SK-N-SH (cell line): ENCODE measurements around the gene CDKN1A. TPM values are rescaled to one million over a fixed set of nuclear protein-coding genes. Genes with fewer than 3 reads are reported as not detected.

Experiments
- CTCF ChIA-PET: fragments of 300-600, 350-600 bp; formaldehyde crosslinking; extraction: SDS; loops from one replicate; lab custom pipeline; 2021; lab: Yijun Ruan, JAX
- POLR2A ChIA-PET: fragments of 350-600 bp; sonication (Branson Sonifier 250); formaldehyde crosslinking; extraction: SDS; loops from one replicate; lab custom pipeline; 2020; ENCODE audit warnings: antibody characterized with exemption, inconsistent platforms; lab: Yijun Ruan, JAX
- DNase-seq: peaks from one replicate; pipeline ENCODE4 v3.0.0; 2012
- H2AFZ ChIP-seq: fragments of 200-600 bp; sonication (generic); 2 replicates; pipeline ENCODE4 v1.8.1; 2016; ENCODE audit warnings: antibody characterized with exemption, mild to moderate bottlenecking, low read depth
- H3F3A ChIP-seq: fragments of 200-600 bp; sonication (generic); replicated peaks from 2 replicates; pipeline ENCODE3; 2016; ENCODE audit warnings: antibody characterized with exemption, mild to moderate bottlenecking; ENCODE audit not compliant: insufficient read depth
- H3K27ac ChIP-seq, 2 experiments: fragments of 200-500 bp in 1 of 2; fragments of 200-600 bp in 1 of 2; sonication (Bioruptor generic) in 1 of 2; sonication (generic), shearing (Covaris generic) in 1 of 2; 2 replicates each; pipeline versions ENCODE4 v1.5.1 to v1.6.1; 2014 to 2016; ENCODE audit warnings: low read depth in 2 of 2, inconsistent platforms in 1 of 2, low read length in 1 of 2, mild to moderate bottlenecking in 1 of 2, mixed read lengths in 1 of 2
- H3K27me3 ChIP-seq: fragments of 200-600 bp; sonication (generic), shearing (Covaris generic); 2 replicates; pipeline ENCODE4 v1.6.1; 2016; ENCODE audit warnings: mixed run types; ENCODE audit not compliant: insufficient read depth
- H3K36me3 ChIP-seq, 2 experiments: fragments of 200-500 bp in 1 of 2; fragments of 200-600 bp in 1 of 2; sonication (Bioruptor generic) in 1 of 2; sonication (generic) in 1 of 2; replicated peaks in 1 of 2; 2 replicates each; pipeline versions ENCODE3 to v1.5.1; 2014 to 2016; ENCODE audit warnings: low read length in 1 of 2, mild to moderate bottlenecking in 1 of 2; ENCODE audit not compliant: insufficient read depth in 2 of 2, control insufficient read depth in 1 of 2
- H3K4me1 ChIP-seq, 2 experiments: fragments of 200-500 bp in 1 of 2; fragments of 200-600 bp in 1 of 2; sonication (Bioruptor generic) in 1 of 2; sonication (generic), shearing (Covaris generic) in 1 of 2; 2 replicates each; pipeline versions ENCODE4 v1.5.1 to v1.6.1; 2014 to 2016; ENCODE audit warnings: low read depth in 1 of 2, low read length in 1 of 2, mixed run types in 1 of 2; ENCODE audit not compliant: insufficient read depth in 2 of 2, control insufficient read depth in 1 of 2
- H3K4me2 ChIP-seq: fragments of 200-600 bp; sonication (generic), shearing (Covaris generic); 2 replicates; pipeline ENCODE4 v1.6.1; 2017; ENCODE audit warnings: mixed run types
- H3K4me3 ChIP-seq, 2 experiments: fragments of 200-500 bp in 1 of 2; fragments of 200-600 bp in 1 of 2; sonication (Bioruptor generic) in 1 of 2; sonication (generic), shearing (Covaris generic) in 1 of 2; 2 replicates each; pipeline versions ENCODE4 v1.5.1 to v1.8.1; 2014 to 2016; ENCODE audit warnings: low read depth in 2 of 2, inconsistent platforms in 1 of 2, low read length in 1 of 2, mild to moderate bottlenecking in 1 of 2, mixed read lengths in 1 of 2, moderate library complexity in 1 of 2
- H3K79me2 ChIP-seq: fragments of 200-600 bp; sonication (generic); 2 replicates; pipeline ENCODE4 v1.8.1; 2017; ENCODE audit warnings: mild to moderate bottlenecking; ENCODE audit not compliant: insufficient read depth
- H3K9ac ChIP-seq: fragments of 200-600 bp; sonication (generic); 2 replicates; pipeline ENCODE4 v1.6.1; 2017; ENCODE audit warnings: mixed run types
- H3K9me2 ChIP-seq: fragments of 200-600 bp; sonication (generic); 2 replicates; pipeline ENCODE4 v1.6.1; 2017; ENCODE audit warnings: mixed run types
- H3K9me3 ChIP-seq: fragments of 200-600 bp; sonication (generic); 2 replicates; pipeline ENCODE4 v1.6.1; 2017; ENCODE audit warnings: mixed run types, mild to moderate bottlenecking, moderate library complexity
- H4K20me1 ChIP-seq: fragments of 200-600 bp; sonication (generic); 2 replicates; pipeline ENCODE4 v1.6.1; 2017; ENCODE audit warnings: mild to moderate bottlenecking, mixed run types; ENCODE audit not compliant: insufficient read depth
- EP300 ChIP-seq, 2 experiments: IDR thresholded peaks; 2 replicates each; pipeline versions ENCODE4 v1.4.0 to v1.6.1; 2012; ENCODE audit warnings: borderline replicate concordance in 1 of 2, low read depth in 1 of 2, low read length in 1 of 2
- FOSL2 ChIP-seq: IDR thresholded peaks from 2 replicates; pipeline ENCODE4 v1.4.0; 2012; ENCODE audit warnings: low read depth, mild to moderate bottlenecking, moderate library complexity, borderline replicate concordance
- FOXJ3 ChIP-seq: sonication (generic); formaldehyde crosslinking; IDR thresholded peaks from 2 replicates; pipeline ENCODE4 v1.5.1; 2020; ENCODE audit warnings: mild to moderate bottlenecking, missing genetic modification reagents
- FOXM1 ChIP-seq: IDR thresholded peaks from 2 replicates; pipeline ENCODE4 v1.4.0; 2012; ENCODE audit warnings: low read depth, mild to moderate bottlenecking
- GABPA ChIP-seq: IDR thresholded peaks from 2 replicates; pipeline ENCODE4 v1.4.0; 2012; ENCODE audit warnings: low read depth, mild to moderate bottlenecking
- JUND ChIP-seq: IDR thresholded peaks from 2 replicates; pipeline ENCODE4 v1.4.0; 2012
- MEF2A ChIP-seq: IDR thresholded peaks from 2 replicates; pipeline ENCODE4 v1.4.0; 2012; ENCODE audit warnings: low read depth, borderline replicate concordance
- MXI1 ChIP-seq: IDR thresholded peaks from 2 replicates; pipeline ENCODE4 v1.6.1; 2012; ENCODE audit warnings: mild to moderate bottlenecking, low read depth, low read length, improper control_type of control experiment
- NFIC ChIP-seq: IDR thresholded peaks from 2 replicates; pipeline ENCODE4 v1.4.0; 2012; ENCODE audit warnings: borderline replicate concordance
- NRF1 ChIP-seq: IDR thresholded peaks from 2 replicates; pipeline ENCODE4 v1.6.1; 2012; ENCODE audit warnings: low read depth, mild to moderate bottlenecking, low read length
- POLR2AphosphoS5 ChIP-seq: IDR thresholded peaks from 2 replicates; pipeline ENCODE4 v1.6.1; 2012; ENCODE audit warnings: low read depth, low read length
- RCOR1 ChIP-seq: fragments of 150-350 bp; IDR thresholded peaks from 2 replicates; pipeline ENCODE4 v1.6.1; 2017; ENCODE audit warnings: antibody characterized with exemption, low read length
- RFX5 ChIP-seq: IDR thresholded peaks from 2 replicates; pipeline ENCODE4 v1.6.1; 2012; ENCODE audit warnings: mild to moderate bottlenecking, improper control_type of control experiment, low read length
- TEAD4 ChIP-seq: IDR thresholded peaks from 2 replicates; pipeline ENCODE4 v1.4.0; 2012; ENCODE audit warnings: mild to moderate bottlenecking, borderline replicate concordance; ENCODE audit not compliant: insufficient read depth
- YY1 ChIP-seq: IDR thresholded peaks from 2 replicates; pipeline ENCODE4 v1.4.0; 2012; ENCODE audit warnings: low read depth, mild to moderate bottlenecking
- WGBS: methylation state at CpG from one replicate; pipeline ENCODE4 v1.1.6; 2017; ENCODE audit warnings: low lambda C conversion rate; 5-methylcytosine and 5-hydroxymethylcytosine counted together
- polyA plus RNA-seq, 3 experiments: library from polyadenylated mRNA; depleted of rRNA; stranded (reverse); fragments of >200 nt; gene quantifications; 2 replicates each; pipeline ENCODE4 v1.2.3, GENCODE V29; 2012
- TF ChIP-seq, protein P1 (sequence below): fragments of 200-600 bp; sonication (generic); IDR thresholded peaks from 2 replicates; pipeline ENCODE4 v1.6.1; 2017; ENCODE audit warnings: antibody characterized with exemption, mild to moderate bottlenecking, moderate library complexity
- TF ChIP-seq, protein P2 (sequence below): IDR thresholded peaks from 2 replicates; pipeline ENCODE4 v1.4.0; 2012; ENCODE audit warnings: low read depth
- TF ChIP-seq, protein P3 (sequence below): IDR thresholded peaks from 2 replicates; pipeline ENCODE4 v1.4.0; 2012; ENCODE audit warnings: low read depth, borderline replicate concordance
- TF ChIP-seq, protein P4 (sequence below): IDR thresholded peaks from 2 replicates; pipeline ENCODE4 v1.6.1; 2012; ENCODE audit warnings: mild to moderate bottlenecking, low read depth, low read length, moderate library complexity

CDKN1A gene
- polyA plus RNA-seq, 1 of the 3 experiments (the other 2 are of a cell fraction) = 747 TPM

DNA sequence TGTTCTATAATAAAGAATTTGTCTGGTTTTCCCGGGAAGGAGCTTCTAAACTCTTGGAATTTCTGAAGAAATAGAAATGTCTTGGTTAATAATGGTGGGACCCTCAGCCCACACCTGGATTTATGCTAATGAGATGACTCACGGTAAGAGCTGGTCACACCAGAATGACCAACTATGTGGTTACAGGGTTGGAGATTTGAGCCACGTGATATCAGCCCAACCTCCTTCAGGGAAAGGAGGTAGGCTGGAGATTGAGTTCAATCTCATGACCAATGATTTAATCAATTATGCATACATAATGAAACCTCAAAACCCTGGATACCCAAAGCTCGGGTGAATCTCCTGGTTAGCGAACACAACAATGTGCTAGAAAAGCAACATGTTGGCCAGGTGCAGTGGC is 22.1 kb upstream of the CDKN1A start (continued):
- no peak for TF ChIP-seq POLR2AphosphoS5
- TF ChIP-seq NFIC = no peak
- TF ChIP-seq MXI1 = no peak

DNA sequence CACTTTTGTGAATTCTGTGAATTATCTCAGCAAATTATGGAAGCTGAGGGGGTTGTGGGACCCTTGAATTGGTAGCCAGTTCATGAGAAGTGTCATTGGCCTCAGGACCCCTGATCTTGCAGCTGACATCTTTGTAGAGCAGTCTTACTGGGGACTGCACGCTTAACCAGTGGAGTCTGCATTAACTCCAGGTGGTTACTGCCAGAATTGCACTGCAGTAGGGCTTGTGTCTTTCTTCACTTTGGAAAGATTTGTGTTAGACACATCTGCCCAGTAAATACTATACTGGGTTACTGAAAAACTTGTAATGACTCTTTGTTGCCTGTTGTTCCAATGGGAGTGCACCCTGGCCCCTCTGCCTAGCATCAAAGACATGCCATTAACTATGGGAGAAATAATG is 21.2 kb upstream of the CDKN1A start:
- POLR2A ChIA-PET = interaction anchor here (1.3 kb wide), 1 partner anchor 10 kb away, joined by 5 read pairs; no protein-coding TSS in a partner anchor
- no peak overlapping the region for H2AFZ ChIP-seq
- CTCF ChIA-PET = interaction anchor here (0.8 kb wide), 1 partner anchor 15 kb away, joined by 3 read pairs; no protein-coding TSS in a partner anchor

More for the DNA sequence above, 21.2 kb upstream of the CDKN1A start:
- Histone ChIP-seq H3K9me2 (no peaks in the 10 kb centered on the region), H4K20me1 (no peaks in the 10 kb centered on the region), H3K27ac (no peak overlapping the region), H3K9me3 (no peaks in the 10 kb centered on the region), H3K4me1 (peaks cover 6 to 15% of the 10 kb centered on the region in 2 experiments; a peak in 2 of 4 replicates), H3K9ac (no peak overlapping the region), H3K36me3 (no peaks in the 10 kb centered on the region), H3K79me2 (no peaks in the 10 kb centered on the region), H3K27me3 (no peaks in the 10 kb centered on the region), H3K4me3 (no peak overlapping the region), H3K4me2 (no peak overlapping the region), H3F3A (peaks cover 2% of the 10 kb centered on the region)
- no peak for DNase-seq
- 100% methylated on average over 1 of the region's 1 CpG for WGBS
- no peak for TF ChIP-seq GABPA
- TF ChIP-seq, protein P1, sequence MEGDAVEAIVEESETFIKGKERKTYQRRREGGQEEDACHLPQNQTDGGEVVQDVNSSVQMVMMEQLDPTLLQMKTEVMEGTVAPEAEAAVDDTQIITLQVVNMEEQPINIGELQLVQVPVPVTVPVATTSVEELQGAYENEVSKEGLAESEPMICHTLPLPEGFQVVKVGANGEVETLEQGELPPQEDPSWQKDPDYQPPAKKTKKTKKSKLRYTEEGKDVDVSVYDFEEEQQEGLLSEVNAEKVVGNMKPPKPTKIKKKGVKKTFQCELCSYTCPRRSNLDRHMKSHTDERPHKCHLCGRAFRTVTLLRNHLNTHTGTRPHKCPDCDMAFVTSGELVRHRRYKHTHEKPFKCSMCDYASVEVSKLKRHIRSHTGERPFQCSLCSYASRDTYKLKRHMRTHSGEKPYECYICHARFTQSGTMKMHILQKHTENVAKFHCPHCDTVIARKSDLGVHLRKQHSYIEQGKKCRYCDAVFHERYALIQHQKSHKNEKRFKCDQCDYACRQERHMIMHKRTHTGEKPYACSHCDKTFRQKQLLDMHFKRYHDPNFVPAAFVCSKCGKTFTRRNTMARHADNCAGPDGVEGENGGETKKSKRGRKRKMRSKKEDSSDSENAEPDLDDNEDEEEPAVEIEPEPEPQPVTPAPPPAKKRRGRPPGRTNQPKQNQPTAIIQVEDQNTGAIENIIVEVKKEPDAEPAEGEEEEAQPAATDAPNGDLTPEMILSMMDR = no peak
- no peak for TF ChIP-seq FOXJ3 (CRISPR knock-in tag)
- TF ChIP-seq, protein P2, sequence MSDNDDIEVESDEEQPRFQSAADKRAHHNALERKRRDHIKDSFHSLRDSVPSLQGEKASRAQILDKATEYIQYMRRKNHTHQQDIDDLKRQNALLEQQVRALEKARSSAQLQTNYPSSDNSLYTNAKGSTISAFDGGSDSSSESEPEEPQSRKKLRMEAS = no peak
- TF ChIP-seq MEF2A = no peak
- no peak for TF ChIP-seq RFX5
- no peak for TF ChIP-seq TEAD4
- TF ChIP-seq RCOR1 = no peak
- no peak for TF ChIP-seq NRF1
- TF ChIP-seq EP300 (IDR thresholded peaks at IDR 0.05; ENCODE audit: borderline replicate concordance in 1 of 2, low read depth in 1 of 2, low read length in 1 of 2) = no peak
- no peak for TF ChIP-seq MXI1
- TF ChIP-seq, protein P3, sequence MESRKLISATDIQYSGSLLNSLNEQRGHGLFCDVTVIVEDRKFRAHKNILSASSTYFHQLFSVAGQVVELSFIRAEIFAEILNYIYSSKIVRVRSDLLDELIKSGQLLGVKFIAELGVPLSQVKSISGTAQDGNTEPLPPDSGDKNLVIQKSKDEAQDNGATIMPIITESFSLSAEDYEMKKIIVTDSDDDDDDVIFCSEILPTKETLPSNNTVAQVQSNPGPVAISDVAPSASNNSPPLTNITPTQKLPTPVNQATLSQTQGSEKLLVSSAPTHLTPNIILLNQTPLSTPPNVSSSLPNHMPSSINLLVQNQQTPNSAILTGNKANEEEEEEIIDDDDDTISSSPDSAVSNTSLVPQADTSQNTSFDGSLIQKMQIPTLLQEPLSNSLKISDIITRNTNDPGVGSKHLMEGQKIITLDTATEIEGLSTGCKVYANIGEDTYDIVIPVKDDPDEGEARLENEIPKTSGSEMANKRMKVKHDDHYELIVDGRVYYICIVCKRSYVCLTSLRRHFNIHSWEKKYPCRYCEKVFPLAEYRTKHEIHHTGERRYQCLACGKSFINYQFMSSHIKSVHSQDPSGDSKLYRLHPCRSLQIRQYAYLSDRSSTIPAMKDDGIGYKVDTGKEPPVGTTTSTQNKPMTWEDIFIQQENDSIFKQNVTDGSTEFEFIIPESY = no peak
- TF ChIP-seq, protein P4, sequence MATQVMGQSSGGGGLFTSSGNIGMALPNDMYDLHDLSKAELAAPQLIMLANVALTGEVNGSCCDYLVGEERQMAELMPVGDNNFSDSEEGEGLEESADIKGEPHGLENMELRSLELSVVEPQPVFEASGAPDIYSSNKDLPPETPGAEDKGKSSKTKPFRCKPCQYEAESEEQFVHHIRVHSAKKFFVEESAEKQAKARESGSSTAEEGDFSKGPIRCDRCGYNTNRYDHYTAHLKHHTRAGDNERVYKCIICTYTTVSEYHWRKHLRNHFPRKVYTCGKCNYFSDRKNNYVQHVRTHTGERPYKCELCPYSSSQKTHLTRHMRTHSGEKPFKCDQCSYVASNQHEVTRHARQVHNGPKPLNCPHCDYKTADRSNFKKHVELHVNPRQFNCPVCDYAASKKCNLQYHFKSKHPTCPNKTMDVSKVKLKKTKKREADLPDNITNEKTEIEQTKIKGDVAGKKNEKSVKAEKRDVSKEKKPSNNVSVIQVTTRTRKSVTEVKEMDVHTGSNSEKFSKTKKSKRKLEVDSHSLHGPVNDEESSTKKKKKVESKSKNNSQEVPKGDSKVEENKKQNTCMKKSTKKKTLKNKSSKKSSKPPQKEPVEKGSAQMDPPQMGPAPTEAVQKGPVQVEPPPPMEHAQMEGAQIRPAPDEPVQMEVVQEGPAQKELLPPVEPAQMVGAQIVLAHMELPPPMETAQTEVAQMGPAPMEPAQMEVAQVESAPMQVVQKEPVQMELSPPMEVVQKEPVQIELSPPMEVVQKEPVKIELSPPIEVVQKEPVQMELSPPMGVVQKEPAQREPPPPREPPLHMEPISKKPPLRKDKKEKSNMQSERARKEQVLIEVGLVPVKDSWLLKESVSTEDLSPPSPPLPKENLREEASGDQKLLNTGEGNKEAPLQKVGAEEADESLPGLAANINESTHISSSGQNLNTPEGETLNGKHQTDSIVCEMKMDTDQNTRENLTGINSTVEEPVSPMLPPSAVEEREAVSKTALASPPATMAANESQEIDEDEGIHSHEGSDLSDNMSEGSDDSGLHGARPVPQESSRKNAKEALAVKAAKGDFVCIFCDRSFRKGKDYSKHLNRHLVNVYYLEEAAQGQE = no peak
- TF ChIP-seq FOXM1 = no peak
- TF ChIP-seq FOSL2 = no peak
- TF ChIP-seq YY1 = no peak
- TF ChIP-seq NFIC = no peak
- no peak for TF ChIP-seq POLR2AphosphoS5
- TF ChIP-seq JUND = no peak
